Uterus (tissue), 2 donors: ENCODE results near the gene S1PR2.

Source experiments
- CTCF ChIP-seq, 4 experiments: fragments of 200-600 bp in 2 of 4; fragments of 450-650 bp in 2 of 4; sonication (generic) in 2 of 4; IDR thresholded peaks; one replicate each; pipeline ENCODE4 v1.5.1; 2016 to 2019; ENCODE audit warnings: antibody characterized with exemption in 4 of 4, mild to moderate bottlenecking in 2 of 4, moderate library complexity in 1 of 4
- POLR2A ChIP-seq, 2 donors: fragments of 450-650 bp; IDR thresholded peaks; one replicate each; pipeline ENCODE4 v1.6.1; 2016; ENCODE audit warnings: antibody characterized with exemption in 2 of 2, mild to moderate bottlenecking in 1 of 2, moderate library complexity in 1 of 2

GRCh38 chr19:10254244-10254643, 23.1 kb upstream of the S1PR2 start:
- no peak for TF ChIP-seq POLR2A (IDR thresholded peaks at IDR 0.05)
- no peak for TF ChIP-seq CTCF (IDR thresholded peaks at IDR 0.05)
